ENCODE data around the gene NPSR1.
"Not testable (repeated sequence)": the region's sequence is repeated elsewhere in the genome, so short reads cannot be mapped to it uniquely, and the experiment has no call there.

NPSR1 gene

DNA sequence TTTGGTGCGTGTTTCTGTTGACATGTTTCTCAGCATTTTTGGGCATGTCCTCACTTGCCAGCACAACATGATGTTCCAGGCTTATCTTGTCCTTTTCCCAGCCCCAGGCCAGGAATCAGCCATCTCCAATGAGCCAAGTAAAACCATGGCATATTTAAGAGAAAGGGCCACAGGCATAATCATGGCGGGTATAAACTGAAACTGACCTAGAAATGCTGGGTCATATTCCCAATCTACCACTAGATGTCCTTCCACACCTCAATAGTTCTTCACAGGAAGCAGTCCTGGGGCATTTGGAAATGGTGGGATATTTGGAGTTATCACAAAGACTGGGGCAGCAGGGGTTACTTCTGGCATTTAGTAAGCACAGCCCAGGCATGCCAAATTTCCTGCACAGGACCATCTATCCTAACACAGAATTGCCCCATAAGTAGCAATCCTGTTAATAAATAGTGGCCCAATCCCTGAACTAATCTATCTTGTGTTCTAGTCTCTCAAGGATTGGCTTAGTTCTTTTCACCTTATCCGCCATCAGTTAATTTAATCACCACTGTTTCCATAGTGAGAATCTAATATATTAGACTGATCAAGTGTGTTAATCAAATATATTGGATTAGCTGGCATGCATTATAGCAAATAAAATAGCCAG is 101.6 kb downstream of the NPSR1 start:
- no peak for DNase-seq

- no peak for DNase-seq
Observed at GRCh38 chr7:34760271-34760670, 102.3 kb downstream of the NPSR1 start.

- DNase-seq = no peak
Observed at GRCh38 chr7:34761206-34761605, 103.2 kb downstream of the NPSR1 start.

DNA sequence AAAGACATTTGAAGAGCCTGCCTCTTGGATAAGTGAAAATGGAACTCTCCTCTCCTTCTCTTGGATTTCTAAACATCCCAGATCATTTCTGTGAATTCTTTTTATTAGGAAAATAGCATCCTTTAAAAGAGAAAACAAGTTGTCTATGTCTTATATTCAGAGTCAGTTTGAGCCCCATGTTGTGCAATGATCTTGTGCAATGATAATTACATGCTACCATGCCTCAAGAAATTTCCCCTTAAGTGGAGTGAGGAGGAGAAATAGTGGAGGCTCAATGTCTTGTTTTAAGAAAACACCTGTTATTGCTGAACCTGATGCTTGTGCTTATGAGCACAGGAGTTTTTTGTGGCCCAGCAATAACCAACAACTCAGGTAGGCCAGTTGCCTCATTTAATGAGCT is 103.6 kb downstream of the NPSR1 start:
- no peak for DNase-seq

- no peak for DNase-seq
Observed at GRCh38 chr7:34762764-34763163, 104.7 kb downstream of the NPSR1 start.

- no peak for DNase-seq
Observed at GRCh38 chr7:34772296-34772938, 114.4 kb downstream of the NPSR1 start.

GRCh38 chr7:34776748-34777358 is 118.8 kb downstream of the NPSR1 start:
- no peak for DNase-seq

- no peak for DNase-seq
Observed at GRCh38 chr7:34780546-34780945, 122.5 kb downstream of the NPSR1 start.

GRCh38 chr7:34787586-34787985 is 129.6 kb downstream of the NPSR1 start:
- DNase-seq = no peak

GRCh38 chr7:34806831-34807230 is 148.8 kb downstream of the NPSR1 start:
- no peak for DNase-seq

DNA sequence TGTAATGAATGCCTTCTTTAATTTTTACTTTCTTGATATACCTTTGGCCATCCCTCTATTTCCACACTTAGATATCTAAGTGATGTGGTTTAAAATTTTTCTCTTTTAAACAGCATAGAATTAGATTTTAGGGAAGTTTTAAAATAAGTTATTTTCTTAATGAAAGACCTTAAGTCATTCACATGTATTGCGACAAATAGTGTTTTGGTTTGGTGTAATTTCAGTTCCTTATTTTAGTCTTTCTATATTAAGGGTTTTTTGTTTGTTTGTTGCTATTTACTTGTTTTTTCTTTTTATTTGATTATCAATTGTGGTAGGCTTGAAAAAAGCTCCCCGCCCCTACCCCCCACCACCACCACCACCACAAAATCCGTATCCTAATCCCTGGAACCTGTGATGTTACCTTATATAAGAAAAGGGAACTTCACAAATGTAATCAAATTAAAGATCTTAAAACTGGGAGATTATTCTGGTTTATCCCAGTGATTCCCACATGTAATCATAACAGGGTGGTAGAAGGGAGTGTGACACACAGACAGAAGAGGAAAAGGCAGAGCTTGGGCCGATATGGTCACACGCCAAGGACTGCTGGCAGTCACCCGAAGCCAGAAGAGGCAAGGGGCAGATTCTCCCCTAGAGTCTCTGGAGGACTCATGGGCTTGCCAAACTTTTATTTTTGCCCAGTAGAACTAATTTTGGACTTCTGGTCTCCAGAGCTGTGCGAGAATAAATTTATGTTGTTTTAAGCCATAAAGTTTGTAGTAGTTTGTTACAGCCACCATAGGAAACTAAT is 149.7 kb downstream of the NPSR1 start:
- no peak for DNase-seq

DNA sequence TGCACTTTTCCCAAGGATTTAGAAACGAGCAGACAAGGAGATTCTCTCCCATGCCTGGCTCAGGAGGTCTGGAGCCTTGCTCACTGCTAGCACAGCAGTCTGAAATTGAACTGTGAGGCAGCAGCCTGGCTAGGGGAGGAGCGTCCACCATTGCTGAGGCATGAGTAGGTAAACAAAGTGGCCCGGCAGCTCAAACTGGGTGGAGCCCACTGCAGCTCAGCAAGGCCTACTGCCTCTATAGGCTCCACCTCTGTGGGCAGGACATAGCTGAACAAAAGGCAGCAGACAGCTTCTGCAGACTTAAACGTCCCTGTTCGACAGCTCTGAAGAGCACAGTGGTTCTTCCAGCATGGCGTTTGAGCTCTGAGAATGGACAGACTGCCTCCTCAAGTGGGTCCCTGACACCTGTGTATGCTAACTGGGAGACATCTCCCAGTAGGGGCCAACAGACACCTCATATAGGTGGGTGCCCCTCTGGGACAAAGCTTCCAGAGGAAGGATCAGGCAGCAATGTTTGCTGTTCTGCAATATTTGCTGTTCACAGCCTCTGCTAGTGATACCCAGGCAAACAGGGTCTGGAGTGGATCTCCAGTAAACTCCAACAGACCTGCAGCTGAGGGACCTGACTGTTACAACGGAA is 156.3 kb downstream of the NPSR1 start:
- DNase-seq = not testable (repeated sequence)

- DNase-seq = no peak
Observed at GRCh38 chr7:34821932-34822558, 164.0 kb downstream of the NPSR1 start.

GRCh38 chr7:34823650-34824258 is 165.7 kb downstream of the NPSR1 start:
- no peak for DNase-seq

- no peak for DNase-seq
Observed at GRCh38 chr7:34825221-34825620, 167.2 kb downstream of the NPSR1 start.

GRCh38 chr7:34830390-34830789 is 172.4 kb downstream of the NPSR1 start:
- no peak for DNase-seq

GRCh38 chr7:34831436-34831835 is 173.4 kb downstream of the NPSR1 start:
- DNase-seq = no peak

DNA sequence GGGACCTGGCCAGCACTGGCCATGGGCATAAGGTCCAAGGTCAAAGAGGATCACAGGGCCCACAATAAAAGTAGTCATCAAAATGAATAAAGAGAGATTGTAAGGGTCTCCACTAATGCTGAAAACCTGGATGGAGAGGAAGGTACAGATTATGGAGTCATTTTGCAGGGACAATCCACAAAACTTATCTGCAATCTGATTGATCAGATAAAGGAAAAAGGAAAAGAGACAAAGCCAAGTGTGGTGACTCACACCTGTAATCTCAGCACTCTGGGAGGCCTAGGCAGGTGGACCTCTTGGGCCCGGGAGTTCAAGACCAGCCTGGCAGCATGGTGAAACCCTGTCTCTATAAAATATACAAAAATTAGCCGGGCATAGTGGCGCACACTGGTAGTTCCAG is 174.0 kb downstream of the NPSR1 start:
- DNase-seq = no peak

GRCh38 chr7:34835901-34836600 is 178.0 kb downstream of the NPSR1 start:
- DNase-seq = no peak

DNA sequence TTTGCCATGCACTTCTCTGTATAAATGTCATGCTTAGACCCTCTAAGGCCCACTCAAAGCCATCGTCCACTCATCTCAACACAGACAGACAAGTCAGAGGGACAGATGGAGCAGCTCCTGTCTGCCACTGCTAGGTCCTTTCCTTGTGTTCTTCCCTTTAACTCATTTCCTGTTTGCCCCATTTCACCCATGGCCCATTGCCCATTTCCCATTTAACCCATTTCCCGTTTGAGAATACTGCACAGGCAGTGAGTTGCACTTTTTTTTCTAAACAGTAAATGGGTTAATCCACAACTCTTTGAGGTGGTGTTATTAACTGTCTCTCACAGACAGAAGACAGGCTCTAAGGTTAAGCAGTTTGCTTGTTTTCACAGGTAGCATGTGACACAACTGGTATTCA is 179.3 kb downstream of the NPSR1 start:
- DNase-seq = no peak

- no peak for DNase-seq
Observed at GRCh38 chr7:34837801-34838201, 179.8 kb downstream of the NPSR1 start.

DNA sequence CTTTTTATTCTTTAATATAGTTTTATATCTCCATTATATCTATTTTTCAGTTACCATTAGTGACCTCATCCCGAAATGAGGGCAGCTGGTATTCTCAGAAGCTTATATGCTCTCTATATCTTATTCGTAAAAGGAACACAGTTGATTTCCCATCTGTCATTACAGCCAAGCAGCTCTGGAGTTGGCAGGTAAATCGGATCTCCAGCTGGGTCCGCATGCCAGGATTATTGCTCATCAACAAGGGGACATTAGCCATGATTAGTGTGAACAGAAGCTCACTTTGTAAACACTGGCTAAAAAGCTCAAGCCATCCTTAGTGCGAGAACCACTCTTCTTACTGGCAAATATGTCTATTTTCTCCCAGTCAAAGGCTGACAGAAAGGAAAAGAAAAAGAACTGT is 180.3 kb downstream of the NPSR1 start:
- no peak for DNase-seq

All from SIG-M5 (cell line).